ENCODE results near the gene TMEM63C. TPM values are rescaled to one million over a fixed set of nuclear protein-coding genes. Genes with fewer than 3 reads are reported as not detected.
A peak's percentile ranks its signal among the peaks of the same experiment; 100 is the strongest.
"Not testable (repeated sequence)": the region's sequence is repeated elsewhere in the genome, so short reads cannot be mapped to it uniquely, and the experiment has no call there.

Gene TMEM63C
- total RNA-seq, 1 donor from 2014 or later, result 10.8 TPM

GRCh38 chr14:77278461-77279230 lies 97.0 kb downstream of the TMEM63C start:
- DNase-seq, result no peak

GRCh38 chr14:77279719-77280118 lies 98.1 kb downstream of the TMEM63C start:
- DNase-seq, result no peak

- not testable (repeated sequence) for DNase-seq
These were observed 99.3 kb downstream of the TMEM63C start for GRCh38 chr14:77280921-77281320.

- DNase-seq, result no peak
These were observed 100.3 kb downstream of the TMEM63C start for GRCh38 chr14:77281852-77282410.

DNA sequence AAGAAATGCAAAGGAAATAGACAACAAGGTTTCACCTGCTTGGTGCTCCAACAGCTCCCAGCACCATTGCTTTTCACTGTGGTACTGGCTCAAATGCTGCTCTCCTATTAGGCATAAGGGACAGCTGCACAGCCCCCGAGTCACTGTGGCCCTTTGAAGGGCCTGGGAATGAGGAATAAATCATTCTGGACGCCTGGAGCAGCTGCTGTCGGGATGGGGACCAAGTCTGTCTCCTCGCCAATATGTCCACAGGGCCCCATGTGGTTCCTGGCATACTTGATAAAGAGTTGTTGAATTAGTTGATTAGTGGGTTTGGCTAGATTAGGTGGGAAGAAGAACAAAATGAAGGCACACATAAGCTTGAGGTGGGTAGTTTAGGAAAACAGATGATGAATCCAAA lies 102.5 kb downstream of the TMEM63C start:
- no peak for DNase-seq

DNA sequence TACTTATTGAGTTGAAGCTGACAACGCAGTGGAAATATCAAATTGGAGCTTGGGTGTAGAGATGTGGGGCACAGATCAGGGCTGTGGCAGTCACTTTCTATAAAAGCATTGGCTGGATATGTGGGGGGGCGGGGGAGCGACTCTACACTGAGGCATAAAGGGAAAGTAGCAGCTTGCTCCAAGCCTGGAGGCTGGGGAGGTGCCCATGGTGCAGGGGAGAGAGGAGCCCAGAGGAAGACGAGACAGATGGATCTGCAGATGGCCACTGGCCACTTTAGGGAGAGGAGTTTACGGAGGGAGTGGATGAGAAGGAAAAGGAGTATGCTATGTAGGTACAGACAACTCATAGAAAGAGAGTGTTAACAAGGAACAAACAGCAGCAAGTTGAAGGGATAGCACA lies 102.9 kb downstream of the TMEM63C start:
- peak; percentile 20 for DNase-seq

DNA sequence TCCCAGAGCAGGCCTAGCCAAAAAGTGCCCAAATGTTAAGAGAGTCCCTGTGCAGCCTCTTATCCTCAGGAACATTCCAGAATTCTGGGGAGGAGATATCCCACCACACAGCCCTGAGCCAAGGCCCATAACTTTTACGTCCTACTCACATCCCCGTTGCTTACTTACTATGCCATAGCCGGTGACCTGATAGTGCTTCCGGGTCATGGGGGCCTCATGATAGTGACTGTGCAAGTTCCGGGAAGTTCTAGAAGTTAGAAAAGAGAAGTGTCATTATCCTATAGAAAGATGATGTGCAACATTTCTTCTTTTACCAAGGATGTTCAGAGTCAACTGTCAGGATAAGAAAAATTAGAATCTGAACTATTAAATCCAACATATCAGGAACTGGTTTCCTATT lies 105.0 kb downstream of the TMEM63C start:
- DNase-seq, result no peak

GRCh38 chr14:77290705-77291104 lies 109.1 kb downstream of the TMEM63C start:
- DNase-seq, result no peak

- no peak for DNase-seq
These were observed 114.6 kb downstream of the TMEM63C start for GRCh38 chr14:77296155-77296554.

DNA sequence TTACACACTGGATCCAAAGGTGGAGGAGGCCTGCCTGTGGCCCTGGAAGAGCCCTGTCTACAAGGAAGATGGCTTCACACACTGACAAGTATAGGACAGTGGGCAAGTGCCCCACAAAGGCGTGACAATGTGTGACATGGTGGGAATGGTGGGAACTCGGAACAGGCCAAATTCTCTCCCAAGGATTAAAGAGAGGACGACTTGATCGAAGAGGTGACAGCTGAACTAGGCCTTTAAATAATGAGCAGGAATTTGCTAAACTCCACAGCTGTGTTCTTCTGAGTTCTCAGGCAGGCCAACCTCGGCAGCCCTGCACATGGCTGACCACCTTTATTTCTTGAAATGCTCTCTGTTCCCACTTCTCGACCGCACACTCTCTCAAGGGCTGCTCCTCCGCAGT lies 115.3 kb downstream of the TMEM63C start:
- DNase-seq, result no peak

DNA sequence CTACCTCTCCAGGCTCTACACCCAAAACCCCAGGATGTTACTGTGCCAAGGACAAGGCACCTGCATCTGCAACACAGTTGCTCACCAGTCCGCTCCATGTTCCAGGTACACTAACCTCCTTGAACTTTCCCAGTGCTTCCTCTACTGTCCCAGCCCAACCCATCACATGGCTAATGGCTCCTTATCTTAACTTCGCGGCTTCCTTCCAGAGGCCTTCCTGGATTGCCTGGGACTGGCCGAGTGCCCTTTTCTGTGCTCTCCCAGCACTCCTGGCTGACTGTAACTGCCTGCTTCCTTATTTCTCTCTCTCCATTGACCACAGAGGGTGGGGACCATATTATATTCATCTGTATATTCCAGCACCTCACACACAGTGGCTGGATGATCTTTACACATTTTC lies 118.2 kb downstream of the TMEM63C start:
- DNase-seq, result no peak

- peak; percentile 60 for DNase-seq
These were observed 119.5 kb downstream of the TMEM63C start for GRCh38 chr14:77301103-77301502.

GRCh38 chr14:77302926-77303325 lies 121.3 kb downstream of the TMEM63C start:
- no peak for DNase-seq

GRCh38 chr14:77303417-77304156 lies 122.0 kb downstream of the TMEM63C start:
- DNase-seq, result no peak

GRCh38 chr14:77305696-77306095 lies 124.1 kb downstream of the TMEM63C start:
- DNase-seq, result peak; percentile 20

DNA sequence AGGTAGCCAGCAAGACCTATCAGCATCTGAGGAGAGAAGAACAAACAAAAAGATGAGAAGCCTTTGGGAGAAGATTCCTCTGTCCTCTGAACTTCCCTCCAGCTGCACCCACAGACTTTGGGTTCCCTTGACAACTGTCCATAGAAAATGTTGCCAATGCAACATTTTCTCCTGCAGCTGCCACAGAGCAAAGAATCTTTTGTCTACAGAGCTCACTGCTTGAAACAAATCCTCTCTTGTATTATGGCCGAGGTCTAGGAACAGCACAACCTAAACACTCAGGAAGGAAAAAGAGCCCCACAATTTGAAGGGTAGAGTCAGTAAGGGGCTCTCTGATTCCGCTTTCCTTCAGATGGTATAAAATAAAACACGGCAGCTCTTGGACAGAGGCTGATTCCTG lies 124.8 kb downstream of the TMEM63C start:
- peak; percentile 50 for DNase-seq

- peak; percentile 13 for DNase-seq
These were observed 125.4 kb downstream of the TMEM63C start for GRCh38 chr14:77306851-77307496.

Small RNA genes lying within 50 kb of the gene (small RNA-seq; reads per million reads assigned to genes)
- gene MIR1260A (not detected), gene RF00421 (not detected)

Other genes with a start within 250 kb of the TMEM63C start
- 72.7 TPM for gene IRF2BPL, start 153.1 kb upstream of the TMEM63C start, total RNA-seq
- gene CIPC, start 83.5 kb upstream of the TMEM63C start, total RNA-seq, result 44.5 TPM
- 12.0 TPM for gene ZDHHC22, start 40.0 kb upstream of the TMEM63C start, total RNA-seq
- 4.1 TPM for gene NGB, start 89.4 kb downstream of the TMEM63C start, total RNA-seq
- gene POMT2, start 139.1 kb downstream of the TMEM63C start, total RNA-seq, result 11.5 TPM
- 6.7 TPM for gene GSTZ1, start 139.2 kb downstream of the TMEM63C start, total RNA-seq
- 27.6 TPM for gene TMED8, start 195.3 kb downstream of the TMEM63C start, total RNA-seq
- 8.1 TPM for gene SAMD15, start 195.6 kb downstream of the TMEM63C start, total RNA-seq
- gene NOXRED1, start 241.7 kb downstream of the TMEM63C start, total RNA-seq, result 0.16 TPM

Measured in occipital lobe (tissue), 3 donors.